Adrenal gland (tissue), 5 donors: ENCODE measurements around the gene FCHSD2.

Experiments used
- CTCF ChIP-seq, 6 experiments: fragments of 450-650 bp in 4 of 6; fragments of 200-600 bp in 2 of 6; sonication (generic) in 1 of 6; IDR thresholded peaks; 1 replicate in 5 of 6; 2 replicates in 1 of 6; pipeline versions ENCODE4 v1.5.1 to v1.8.0; 2016 to 2021; ENCODE audit warnings: antibody characterized with exemption in 6 of 6, mild to moderate bottlenecking in 2 of 6, moderate library complexity in 1 of 6
- POLR2A ChIP-seq, 2 donors: fragments of 450-650 bp; IDR thresholded peaks; one replicate each; pipeline ENCODE4 v1.6.1; 2017; ENCODE audit warnings: antibody characterized with exemption in 2 of 2, mild to moderate bottlenecking in 2 of 2, moderate library complexity in 1 of 2
- donor health status: DM: no; HTN: no; CAD: no.

GRCh38 chr11:72958791-72959190 is 183.3 kb downstream of the FCHSD2 start:
- TF ChIP-seq CTCF (IDR thresholded peaks at IDR 0.05): no peak
- no peak for TF ChIP-seq POLR2A (IDR thresholded peaks at IDR 0.05)
